HG02938 (cell line): ENCODE data around the gene SCPEP1.
A peak's percentile ranks its signal among the peaks of the same experiment; 100 is the strongest.
"Not testable (repeated sequence)": the region's sequence is repeated elsewhere in the genome, so short reads cannot be mapped to it uniquely, and the experiment has no call there.

ENCODE experiments used
- ATAC-seq: cut with Tn5 transposase; IDR thresholded peaks from one replicate; pipeline ENCODE4 v1.9.1; 2021; ENCODE audit warnings: mild to moderate bottlenecking, moderate library complexity; ENCODE audit not compliant: unreplicated experiment

SCPEP1 gene, protein sequence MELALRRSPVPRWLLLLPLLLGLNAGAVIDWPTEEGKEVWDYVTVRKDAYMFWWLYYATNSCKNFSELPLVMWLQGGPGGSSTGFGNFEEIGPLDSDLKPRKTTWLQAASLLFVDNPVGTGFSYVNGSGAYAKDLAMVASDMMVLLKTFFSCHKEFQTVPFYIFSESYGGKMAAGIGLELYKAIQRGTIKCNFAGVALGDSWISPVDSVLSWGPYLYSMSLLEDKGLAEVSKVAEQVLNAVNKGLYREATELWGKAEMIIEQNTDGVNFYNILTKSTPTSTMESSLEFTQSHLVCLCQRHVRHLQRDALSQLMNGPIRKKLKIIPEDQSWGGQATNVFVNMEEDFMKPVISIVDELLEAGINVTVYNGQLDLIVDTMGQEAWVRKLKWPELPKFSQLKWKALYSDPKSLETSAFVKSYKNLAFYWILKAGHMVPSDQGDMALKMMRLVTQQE

DNA sequence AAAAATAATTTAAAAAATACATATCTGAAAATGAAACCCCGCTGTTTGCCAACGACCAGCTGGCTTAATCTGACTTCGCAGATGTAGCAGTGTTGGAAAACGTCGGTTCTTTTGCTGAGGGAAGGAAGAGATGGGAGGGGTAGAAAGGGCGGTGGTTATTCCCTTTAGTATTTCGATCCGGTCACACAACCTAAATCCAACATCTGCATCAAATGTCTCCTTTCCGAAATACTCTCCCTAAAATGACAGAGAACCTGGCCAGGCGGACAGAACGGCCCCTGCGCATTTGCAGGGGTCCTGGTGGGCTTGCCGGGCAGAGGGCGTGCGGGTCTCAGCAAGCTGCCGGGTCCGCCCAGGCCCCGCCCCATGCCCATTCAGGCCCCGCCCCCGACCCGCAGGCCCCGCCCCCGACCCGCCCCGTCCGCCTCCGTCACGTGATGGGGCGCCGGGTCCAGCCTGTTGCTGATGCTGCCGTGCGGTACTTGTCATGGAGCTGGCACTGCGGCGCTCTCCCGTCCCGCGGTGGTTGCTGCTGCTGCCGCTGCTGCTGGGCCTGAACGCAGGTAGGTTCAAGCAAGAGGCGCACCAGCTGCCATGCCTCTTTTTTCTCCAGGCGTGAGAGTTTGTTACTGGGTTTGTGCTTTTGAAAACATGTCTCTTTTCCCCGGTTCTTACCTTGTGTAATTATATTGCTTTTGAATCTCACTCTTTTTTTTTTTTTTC, at the start of gene SCPEP1:
SCPEP1 (plus strand) TSS at position 459 of the 723 bp plus-strand sequence; CDS start at position 488, 29 bp downstream.
- peak; percentile 68 for ATAC-seq

DNA sequence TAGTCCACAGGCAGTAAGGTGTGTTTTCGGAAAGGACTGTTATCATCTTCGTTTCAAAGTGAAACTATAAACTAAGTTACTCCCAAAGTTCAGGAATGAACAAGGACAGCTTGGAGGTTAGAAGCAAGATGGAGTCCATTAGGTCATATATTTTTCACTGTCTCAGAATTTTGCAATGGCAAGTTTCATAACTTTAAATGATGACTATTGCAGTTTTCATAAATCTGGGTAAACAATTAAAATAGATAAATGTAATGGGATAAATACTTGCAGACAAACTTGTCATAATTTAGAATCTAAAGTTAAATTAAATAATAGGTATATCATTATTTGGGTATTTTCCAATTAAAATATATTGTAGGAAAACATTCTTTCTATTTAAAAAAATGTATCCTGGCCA, 49.3 kb upstream of the SCPEP1 start:
- ATAC-seq = no peak

GRCh38 chr17:56929362-56929969, 48.5 kb upstream of the SCPEP1 start:
- no peak for ATAC-seq

DNA sequence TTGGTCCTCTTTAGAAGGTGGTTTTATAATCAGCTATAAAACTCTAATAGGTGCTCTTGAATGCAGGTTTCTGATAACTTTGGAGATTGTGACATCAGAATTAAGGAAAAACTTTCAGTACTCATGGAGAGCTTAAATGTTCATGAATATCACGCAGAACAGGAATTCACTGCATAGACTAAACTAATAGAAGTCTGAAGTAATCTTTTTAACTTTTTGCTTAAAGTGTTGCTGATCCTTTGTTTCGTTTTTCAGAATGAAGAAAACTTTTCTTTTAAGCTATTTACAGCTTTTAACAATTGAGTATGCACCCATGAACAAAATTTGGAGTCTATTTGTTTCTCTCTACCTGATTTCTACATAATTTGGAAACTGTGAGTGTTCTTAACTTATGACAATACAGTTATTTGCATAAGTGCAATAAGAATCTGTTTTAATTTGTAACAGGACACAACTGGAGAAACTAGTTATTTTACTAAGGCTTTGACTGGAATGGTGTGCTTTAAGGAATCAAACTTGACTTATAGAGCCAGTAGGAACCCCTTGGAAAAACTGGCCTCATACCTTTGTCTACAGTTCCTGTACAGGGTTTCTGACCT, 47.1 kb upstream of the SCPEP1 start:
- ATAC-seq = no peak

DNA sequence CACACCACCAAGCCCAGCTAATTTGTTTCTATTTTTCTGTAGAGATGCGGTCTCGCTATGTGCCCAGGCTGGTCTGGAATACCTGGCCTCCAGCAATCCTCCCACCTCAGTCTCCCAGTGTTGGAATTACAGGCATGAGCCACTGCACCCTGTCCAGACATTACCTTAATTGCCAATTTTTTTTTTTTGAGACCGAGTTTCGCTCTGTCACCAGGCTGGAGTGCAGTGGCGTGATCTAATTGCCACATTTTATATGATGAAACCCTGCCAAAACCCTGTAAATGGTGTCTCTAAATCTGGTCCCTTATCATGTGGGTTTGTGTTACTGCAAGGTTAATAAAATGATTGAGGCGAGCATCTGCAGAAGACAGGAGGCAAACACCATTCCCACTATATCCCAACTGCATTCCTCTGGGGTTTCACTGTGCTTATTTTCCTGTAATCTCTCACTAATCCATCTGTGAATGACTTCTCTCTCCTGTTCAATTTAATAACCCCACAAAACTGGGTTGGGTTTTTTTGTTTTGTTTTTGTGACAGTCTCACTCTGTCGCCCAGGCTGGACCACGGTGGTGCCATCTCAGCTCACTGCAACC, 44.7 kb upstream of the SCPEP1 start:
- no peak for ATAC-seq

- no peak for ATAC-seq
These were observed 44.1 kb upstream of the SCPEP1 start for GRCh38 chr17:56933868-56934267.

- ATAC-seq = no peak
These were observed 43.7 kb upstream of the SCPEP1 start for GRCh38 chr17:56934280-56934679.

- ATAC-seq = no peak
These were observed 42.5 kb upstream of the SCPEP1 start for GRCh38 chr17:56935461-56935860.

DNA sequence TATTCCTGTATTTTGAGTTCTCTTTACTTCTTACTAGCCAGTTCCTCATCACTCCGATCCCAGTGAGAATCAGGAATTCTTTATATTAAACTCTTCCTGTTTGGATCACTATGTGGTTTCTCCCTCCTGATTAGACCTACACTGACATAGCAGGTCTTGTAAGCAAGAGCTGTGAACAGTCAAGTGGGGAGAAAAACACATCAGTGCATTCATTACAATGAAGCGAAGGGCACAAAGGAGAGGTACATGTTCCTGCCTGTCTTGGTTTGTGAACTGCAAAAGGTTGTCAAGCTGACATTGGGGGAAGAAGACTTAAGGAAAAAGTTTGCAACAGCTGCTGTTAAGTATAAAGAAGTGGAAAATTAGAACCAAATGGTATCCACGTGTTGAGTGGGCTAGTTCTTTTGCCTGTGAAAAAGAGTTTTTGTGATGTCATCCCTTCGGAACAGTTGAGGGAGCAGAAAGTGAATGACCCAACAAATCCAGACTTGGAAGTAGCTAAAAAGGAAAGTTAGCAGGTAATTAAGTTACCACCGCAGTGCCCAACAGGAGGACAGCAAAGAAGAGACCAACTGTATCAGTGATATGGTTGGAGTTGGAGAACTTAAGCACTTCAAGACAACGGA, 41.1 kb upstream of the SCPEP1 start:
- no peak for ATAC-seq

GRCh38 chr17:56937687-56938086, 40.2 kb upstream of the SCPEP1 start:
- no peak for ATAC-seq

- ATAC-seq = not testable (repeated sequence)
These were observed 39.7 kb upstream of the SCPEP1 start for GRCh38 chr17:56938206-56938605.

DNA sequence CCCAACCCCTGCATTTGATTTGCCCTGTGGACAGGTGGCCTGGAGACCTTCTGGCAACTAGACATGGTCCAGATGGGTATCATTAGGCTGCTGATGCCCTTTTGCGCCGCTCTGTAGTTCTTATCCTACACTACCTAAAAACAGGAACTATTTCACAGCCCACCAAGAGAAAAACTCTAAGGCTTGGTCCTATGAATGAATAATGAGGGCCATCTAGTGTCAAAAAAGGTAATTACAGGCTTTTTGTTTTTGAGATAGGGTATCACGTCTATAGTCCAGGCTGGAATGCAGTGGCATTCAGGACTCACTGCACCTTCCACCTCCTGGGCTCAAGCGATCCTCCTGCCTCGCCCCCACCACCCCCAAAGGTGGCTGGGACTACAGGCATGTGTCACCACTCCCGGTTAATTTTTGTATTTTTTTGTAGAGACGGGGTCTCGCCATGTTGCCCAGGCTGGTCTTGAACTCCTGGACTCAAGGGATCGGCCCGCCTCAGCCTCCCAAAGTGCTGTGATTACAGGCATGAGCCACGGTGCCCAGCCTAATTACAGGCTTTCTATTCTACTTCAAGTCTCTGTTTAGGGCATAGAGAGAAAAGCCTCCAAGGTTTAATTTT, 38.0 kb upstream of the SCPEP1 start:
- ATAC-seq = peak; percentile 67

- no peak for ATAC-seq
These were observed 34.3 kb upstream of the SCPEP1 start for GRCh38 chr17:56943505-56944125.

GRCh38 chr17:56945938-56946505, 31.9 kb upstream of the SCPEP1 start:
- ATAC-seq = no peak

GRCh38 chr17:56947741-56948140, 30.2 kb upstream of the SCPEP1 start:
- no peak for ATAC-seq

DNA sequence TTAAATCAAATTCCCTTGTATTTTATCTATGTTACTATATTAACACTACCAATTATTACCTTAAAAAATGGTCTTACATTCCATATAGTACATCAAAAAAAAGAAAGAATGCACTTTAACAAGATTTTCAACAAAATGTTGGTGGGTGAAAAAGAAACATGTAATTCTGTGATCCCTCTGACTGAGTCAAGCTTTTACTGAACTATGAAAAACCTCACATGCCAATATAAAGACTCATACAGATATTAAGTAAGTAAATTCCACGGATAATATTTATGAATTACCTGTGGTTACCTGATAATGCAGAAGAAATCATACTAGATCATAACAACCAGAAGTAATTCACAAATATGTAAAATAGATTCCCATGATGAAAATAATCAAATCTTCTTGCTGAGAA, 29.4 kb upstream of the SCPEP1 start:
- ATAC-seq = no peak

GRCh38 chr17:56949595-56949994, 28.3 kb upstream of the SCPEP1 start:
- no peak for ATAC-seq

DNA sequence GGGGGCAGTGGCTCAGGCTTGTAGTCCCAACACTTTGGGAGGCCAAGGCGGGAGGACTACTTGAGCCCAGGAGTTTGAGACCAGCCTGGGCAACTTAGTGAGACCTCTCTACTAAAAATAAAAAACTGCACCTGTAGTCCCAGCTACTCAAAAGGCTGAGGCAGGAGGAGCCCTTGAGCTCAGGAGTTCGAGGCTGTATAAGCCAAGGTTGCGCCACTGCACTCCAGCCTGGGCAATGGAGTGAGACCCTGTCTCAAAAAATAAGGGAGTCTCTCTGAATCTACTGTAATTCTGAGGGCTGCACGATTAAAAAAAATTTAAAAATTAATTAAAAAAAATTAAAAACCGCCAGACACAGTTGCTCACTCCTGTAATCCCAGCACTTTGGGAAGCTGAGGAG, 20.9 kb upstream of the SCPEP1 start:
- no peak for ATAC-seq
